H1 (cell line): ENCODE data around the gene BLOC1S3. TPM values are rescaled to one million over a fixed set of nuclear protein-coding genes. Genes with fewer than 3 reads are reported as not detected.

ENCODE experiments used
- CBX8 ChIP-seq: fragments of 300-800, 300-1000 bp; sonication (generic); IDR thresholded peaks from 2 replicates; pipeline ENCODE4 v1.7.1; 2016; ENCODE audit warnings: low read depth, low read length, borderline replicate concordance
- CHD2 ChIP-seq: IDR thresholded peaks from 2 replicates; pipeline ENCODE4 v1.6.1; 2012; ENCODE audit warnings: low read length, improper control_type of control experiment
- MAFK ChIP-seq: IDR thresholded peaks from 2 replicates; pipeline ENCODE4 v1.6.1; 2012; ENCODE audit warnings: low read depth, mild to moderate bottlenecking, improper control_type of control experiment, low read length
- SAP30 ChIP-seq: fragments of 300-600 bp; sonication (generic); IDR thresholded peaks from 2 replicates; pipeline ENCODE4 v1.7.1; 2012; ENCODE audit warnings: low read length, moderate library complexity, mild to moderate bottlenecking, inconsistent platforms; ENCODE audit not compliant: insufficient read depth, insufficient replicate concordance
- SP2 ChIP-seq: IDR thresholded peaks from 2 replicates; pipeline ENCODE4 v1.6.1; 2012; ENCODE audit warnings: mild to moderate bottlenecking, low read length, inconsistent platforms
- polyA plus RNA-seq, 7 experiments: library from polyadenylated mRNA; depleted of rRNA in 3 of 7; stranded (reverse) in 5 of 7; unstranded in 2 of 7; fragments of >200 nt in 5 of 7; fragments of 200-250 nt in 2 of 7; gene quantifications; 1 replicate in 5 of 7; 2 replicates in 1 of 7; 4 replicates in 1 of 7; pipeline versions ENCODE4 v1.2.1 to v1.2.3, GENCODE V29; 2011 to 2013; ENCODE audit warnings: missing spikeins in 2 of 7, mixed read lengths in 2 of 7
- total RNA-seq: library from RNA; stranded (reverse); fragmentation: NEBNext Ultra II Directional; extraction: Animal tissue kit (Norgen Biotek cat#: 25700); gene quantifications from 2 replicates; pipeline ENCODE4 v1.2.1, GENCODE V29; 2021
- TF ChIP-seq, protein P1 (sequence below): fragments of 300-600 bp; sonication (generic); IDR thresholded peaks from 2 replicates; pipeline ENCODE4 v1.7.1; 2012; ENCODE audit warnings: low read length, moderate library complexity, mild to moderate bottlenecking, inconsistent platforms; ENCODE audit not compliant: insufficient replicate concordance
- TF ChIP-seq, protein P2 (sequence below): IDR thresholded peaks from 2 replicates; pipeline ENCODE4 v1.6.1; 2012; ENCODE audit warnings: inconsistent platforms
- TF ChIP-seq, protein P3 (sequence below): IDR thresholded peaks from 2 replicates; pipeline ENCODE4 v1.6.1; 2011; ENCODE audit warnings: low read length, improper control_type of control experiment
- TF ChIP-seq, protein P4 (sequence below): IDR thresholded peaks from 2 replicates; pipeline ENCODE4 v1.6.1; 2012; ENCODE audit warnings: low read length, inconsistent platforms

Gene BLOC1S3
- total and polyA plus RNA-seq, 2 of the 8 experiments (the other 6 are each of a cell fraction or from before 2014, with no cell fraction given) = 6.0 to 6.1 TPM

DNA sequence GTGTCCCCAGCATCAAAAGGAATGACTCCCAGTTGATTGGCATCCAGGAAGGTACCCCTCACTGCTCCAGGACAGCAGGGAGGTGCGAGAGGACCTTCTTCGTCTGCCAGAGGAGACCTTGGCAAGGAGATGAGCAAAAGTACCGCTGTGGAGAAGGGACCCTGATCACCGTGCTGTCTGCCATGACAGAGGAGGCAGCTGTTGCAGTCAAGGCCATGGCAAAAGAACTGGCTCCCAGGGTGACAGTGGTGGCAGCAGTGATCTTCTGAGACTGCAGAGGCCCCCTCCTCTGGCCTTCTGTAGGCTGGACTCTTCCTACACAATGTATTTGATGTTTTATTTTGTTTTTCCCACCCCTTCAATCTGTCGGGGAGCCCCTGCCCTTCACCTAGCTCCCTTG lies 49.8 kb upstream of the BLOC1S3 start (continued):
- TF ChIP-seq, protein P1, sequence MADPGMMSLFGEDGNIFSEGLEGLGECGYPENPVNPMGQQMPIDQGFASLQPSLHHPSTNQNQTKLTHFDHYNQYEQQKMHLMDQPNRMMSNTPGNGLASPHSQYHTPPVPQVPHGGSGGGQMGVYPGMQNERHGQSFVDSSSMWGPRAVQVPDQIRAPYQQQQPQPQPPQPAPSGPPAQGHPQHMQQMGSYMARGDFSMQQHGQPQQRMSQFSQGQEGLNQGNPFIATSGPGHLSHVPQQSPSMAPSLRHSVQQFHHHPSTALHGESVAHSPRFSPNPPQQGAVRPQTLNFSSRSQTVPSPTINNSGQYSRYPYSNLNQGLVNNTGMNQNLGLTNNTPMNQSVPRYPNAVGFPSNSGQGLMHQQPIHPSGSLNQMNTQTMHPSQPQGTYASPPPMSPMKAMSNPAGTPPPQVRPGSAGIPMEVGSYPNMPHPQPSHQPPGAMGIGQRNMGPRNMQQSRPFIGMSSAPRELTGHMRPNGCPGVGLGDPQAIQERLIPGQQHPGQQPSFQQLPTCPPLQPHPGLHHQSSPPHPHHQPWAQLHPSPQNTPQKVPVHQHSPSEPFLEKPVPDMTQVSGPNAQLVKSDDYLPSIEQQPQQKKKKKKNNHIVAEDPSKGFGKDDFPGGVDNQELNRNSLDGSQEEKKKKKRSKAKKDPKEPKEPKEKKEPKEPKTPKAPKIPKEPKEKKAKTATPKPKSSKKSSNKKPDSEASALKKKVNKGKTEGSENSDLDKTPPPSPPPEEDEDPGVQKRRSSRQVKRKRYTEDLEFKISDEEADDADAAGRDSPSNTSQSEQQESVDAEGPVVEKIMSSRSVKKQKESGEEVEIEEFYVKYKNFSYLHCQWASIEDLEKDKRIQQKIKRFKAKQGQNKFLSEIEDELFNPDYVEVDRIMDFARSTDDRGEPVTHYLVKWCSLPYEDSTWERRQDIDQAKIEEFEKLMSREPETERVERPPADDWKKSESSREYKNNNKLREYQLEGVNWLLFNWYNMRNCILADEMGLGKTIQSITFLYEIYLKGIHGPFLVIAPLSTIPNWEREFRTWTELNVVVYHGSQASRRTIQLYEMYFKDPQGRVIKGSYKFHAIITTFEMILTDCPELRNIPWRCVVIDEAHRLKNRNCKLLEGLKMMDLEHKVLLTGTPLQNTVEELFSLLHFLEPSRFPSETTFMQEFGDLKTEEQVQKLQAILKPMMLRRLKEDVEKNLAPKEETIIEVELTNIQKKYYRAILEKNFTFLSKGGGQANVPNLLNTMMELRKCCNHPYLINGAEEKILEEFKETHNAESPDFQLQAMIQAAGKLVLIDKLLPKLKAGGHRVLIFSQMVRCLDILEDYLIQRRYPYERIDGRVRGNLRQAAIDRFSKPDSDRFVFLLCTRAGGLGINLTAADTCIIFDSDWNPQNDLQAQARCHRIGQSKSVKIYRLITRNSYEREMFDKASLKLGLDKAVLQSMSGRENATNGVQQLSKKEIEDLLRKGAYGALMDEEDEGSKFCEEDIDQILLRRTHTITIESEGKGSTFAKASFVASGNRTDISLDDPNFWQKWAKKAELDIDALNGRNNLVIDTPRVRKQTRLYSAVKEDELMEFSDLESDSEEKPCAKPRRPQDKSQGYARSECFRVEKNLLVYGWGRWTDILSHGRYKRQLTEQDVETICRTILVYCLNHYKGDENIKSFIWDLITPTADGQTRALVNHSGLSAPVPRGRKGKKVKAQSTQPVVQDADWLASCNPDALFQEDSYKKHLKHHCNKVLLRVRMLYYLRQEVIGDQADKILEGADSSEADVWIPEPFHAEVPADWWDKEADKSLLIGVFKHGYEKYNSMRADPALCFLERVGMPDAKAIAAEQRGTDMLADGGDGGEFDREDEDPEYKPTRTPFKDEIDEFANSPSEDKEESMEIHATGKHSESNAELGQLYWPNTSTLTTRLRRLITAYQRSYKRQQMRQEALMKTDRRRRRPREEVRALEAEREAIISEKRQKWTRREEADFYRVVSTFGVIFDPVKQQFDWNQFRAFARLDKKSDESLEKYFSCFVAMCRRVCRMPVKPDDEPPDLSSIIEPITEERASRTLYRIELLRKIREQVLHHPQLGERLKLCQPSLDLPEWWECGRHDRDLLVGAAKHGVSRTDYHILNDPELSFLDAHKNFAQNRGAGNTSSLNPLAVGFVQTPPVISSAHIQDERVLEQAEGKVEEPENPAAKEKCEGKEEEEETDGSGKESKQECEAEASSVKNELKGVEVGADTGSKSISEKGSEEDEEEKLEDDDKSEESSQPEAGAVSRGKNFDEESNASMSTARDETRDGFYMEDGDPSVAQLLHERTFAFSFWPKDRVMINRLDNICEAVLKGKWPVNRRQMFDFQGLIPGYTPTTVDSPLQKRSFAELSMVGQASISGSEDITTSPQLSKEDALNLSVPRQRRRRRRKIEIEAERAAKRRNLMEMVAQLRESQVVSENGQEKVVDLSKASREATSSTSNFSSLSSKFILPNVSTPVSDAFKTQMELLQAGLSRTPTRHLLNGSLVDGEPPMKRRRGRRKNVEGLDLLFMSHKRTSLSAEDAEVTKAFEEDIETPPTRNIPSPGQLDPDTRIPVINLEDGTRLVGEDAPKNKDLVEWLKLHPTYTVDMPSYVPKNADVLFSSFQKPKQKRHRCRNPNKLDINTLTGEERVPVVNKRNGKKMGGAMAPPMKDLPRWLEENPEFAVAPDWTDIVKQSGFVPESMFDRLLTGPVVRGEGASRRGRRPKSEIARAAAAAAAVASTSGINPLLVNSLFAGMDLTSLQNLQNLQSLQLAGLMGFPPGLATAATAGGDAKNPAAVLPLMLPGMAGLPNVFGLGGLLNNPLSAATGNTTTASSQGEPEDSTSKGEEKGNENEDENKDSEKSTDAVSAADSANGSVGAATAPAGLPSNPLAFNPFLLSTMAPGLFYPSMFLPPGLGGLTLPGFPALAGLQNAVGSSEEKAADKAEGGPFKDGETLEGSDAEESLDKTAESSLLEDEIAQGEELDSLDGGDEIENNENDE = no peak
- TF ChIP-seq SP2 (no peak), CBX8 (no peak), CHD2 (no peak), SAP30 (no peak), MAFK (no peak)
- TF ChIP-seq, protein P2, sequence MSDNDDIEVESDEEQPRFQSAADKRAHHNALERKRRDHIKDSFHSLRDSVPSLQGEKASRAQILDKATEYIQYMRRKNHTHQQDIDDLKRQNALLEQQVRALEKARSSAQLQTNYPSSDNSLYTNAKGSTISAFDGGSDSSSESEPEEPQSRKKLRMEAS = no peak
- TF ChIP-seq, protein P3, sequence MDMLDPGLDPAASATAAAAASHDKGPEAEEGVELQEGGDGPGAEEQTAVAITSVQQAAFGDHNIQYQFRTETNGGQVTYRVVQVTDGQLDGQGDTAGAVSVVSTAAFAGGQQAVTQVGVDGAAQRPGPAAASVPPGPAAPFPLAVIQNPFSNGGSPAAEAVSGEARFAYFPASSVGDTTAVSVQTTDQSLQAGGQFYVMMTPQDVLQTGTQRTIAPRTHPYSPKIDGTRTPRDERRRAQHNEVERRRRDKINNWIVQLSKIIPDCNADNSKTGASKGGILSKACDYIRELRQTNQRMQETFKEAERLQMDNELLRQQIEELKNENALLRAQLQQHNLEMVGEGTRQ = no peak
- TF ChIP-seq, protein P4, sequence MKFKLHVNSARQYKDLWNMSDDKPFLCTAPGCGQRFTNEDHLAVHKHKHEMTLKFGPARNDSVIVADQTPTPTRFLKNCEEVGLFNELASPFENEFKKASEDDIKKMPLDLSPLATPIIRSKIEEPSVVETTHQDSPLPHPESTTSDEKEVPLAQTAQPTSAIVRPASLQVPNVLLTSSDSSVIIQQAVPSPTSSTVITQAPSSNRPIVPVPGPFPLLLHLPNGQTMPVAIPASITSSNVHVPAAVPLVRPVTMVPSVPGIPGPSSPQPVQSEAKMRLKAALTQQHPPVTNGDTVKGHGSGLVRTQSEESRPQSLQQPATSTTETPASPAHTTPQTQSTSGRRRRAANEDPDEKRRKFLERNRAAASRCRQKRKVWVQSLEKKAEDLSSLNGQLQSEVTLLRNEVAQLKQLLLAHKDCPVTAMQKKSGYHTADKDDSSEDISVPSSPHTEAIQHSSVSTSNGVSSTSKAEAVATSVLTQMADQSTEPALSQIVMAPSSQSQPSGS = no peak
